ENCODE measurements around the gene GPC5.
"Not testable (repeated sequence)": the region's sequence is repeated elsewhere in the genome, so short reads cannot be mapped to it uniquely, and the experiment has no call there.

Gene GPC5

GRCh38 chr13:92743992-92744391 lies 1345.6 kb downstream of the GPC5 start:
- DNase-seq (ENCODE audit: insufficient read length, low spot score) (no peak), FAIRE-seq (no peak)
- TF ChIP-seq, protein P1, sequence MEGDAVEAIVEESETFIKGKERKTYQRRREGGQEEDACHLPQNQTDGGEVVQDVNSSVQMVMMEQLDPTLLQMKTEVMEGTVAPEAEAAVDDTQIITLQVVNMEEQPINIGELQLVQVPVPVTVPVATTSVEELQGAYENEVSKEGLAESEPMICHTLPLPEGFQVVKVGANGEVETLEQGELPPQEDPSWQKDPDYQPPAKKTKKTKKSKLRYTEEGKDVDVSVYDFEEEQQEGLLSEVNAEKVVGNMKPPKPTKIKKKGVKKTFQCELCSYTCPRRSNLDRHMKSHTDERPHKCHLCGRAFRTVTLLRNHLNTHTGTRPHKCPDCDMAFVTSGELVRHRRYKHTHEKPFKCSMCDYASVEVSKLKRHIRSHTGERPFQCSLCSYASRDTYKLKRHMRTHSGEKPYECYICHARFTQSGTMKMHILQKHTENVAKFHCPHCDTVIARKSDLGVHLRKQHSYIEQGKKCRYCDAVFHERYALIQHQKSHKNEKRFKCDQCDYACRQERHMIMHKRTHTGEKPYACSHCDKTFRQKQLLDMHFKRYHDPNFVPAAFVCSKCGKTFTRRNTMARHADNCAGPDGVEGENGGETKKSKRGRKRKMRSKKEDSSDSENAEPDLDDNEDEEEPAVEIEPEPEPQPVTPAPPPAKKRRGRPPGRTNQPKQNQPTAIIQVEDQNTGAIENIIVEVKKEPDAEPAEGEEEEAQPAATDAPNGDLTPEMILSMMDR (IDR thresholded peaks at IDR 0.05; ENCODE audit: insufficient read depth, missing control alignments) = no peak

DNA sequence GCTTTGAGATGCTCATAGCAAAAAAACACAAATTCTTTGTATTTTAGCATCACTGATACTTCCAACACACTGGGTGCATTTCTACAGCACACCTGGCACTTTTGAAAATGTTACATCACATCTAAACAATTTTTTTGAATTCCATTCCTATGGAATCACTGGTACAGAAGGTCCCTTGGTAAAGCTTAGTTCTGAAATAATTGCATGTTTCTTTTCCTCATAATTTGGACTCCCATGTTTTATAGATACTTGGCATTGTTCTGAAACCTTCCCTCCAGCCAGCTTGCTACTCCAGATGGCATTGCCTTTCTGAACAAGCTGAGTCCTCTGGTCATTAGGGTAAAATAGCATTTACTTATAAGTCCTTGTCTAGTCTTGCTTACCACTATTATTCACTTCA lies 1346.8 kb downstream of the GPC5 start:
- TF ChIP-seq, protein P1 (IDR thresholded peaks at IDR 0.05; ENCODE audit: insufficient read depth, missing control alignments) = no peak
- no peak for FAIRE-seq
- no peak for DNase-seq (ENCODE audit: insufficient read length, low spot score)

DNA sequence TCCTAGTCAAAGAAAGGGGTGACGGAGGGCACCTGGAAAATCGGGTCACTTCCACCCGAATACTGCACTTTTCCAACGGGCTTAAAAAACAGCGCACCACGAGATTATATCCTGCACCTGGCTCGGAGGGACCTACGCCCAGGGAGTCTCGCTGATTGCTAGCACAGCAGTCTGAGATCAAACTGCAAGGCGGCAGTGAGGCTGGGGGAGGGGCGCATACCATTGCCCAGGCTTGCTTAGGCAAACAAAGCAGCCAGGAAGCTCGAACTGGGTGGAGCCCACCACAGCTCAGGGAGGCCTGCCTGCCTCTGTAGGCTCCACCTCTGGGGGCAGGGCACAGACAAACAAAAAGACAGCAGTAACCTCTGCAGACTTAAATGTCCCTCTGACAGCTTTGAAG lies 1354.3 kb downstream of the GPC5 start:
- DNase-seq (ENCODE audit: insufficient read length, low spot score); FAIRE-seq: not testable (repeated sequence)

GRCh38 chr13:92761710-92762109 lies 1363.3 kb downstream of the GPC5 start:
- no peak for FAIRE-seq

DNA sequence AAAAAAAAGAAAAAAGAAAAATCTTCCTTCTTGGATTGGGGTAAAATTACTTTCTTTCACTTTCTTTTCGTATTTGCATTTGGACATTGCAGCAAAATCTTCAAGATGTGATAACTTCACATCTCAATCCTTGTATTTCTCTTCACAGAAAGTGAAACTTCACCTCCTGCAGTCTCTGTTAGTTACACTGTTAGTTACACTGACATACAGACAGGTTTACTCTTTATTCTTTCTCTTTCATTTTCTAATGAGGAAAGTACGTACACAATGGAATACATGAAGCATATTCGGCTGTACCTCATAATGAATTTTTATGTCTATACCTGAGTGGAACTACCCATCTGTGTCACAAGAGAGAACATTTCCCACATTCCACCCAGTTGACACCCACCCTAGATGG lies 1369.0 kb downstream of the GPC5 start:
- FAIRE-seq (no peak), DNase-seq (ENCODE audit: insufficient read length, low spot score) (no peak)
- TF ChIP-seq, protein P1 (IDR thresholded peaks at IDR 0.05; ENCODE audit: insufficient read depth, missing control alignments) = no peak

More at GRCh38 chr13:92761710-92762109, 1363.3 kb downstream of the GPC5 start:
- DNase-seq (ENCODE audit: insufficient read length, low spot score) = no peak
- TF ChIP-seq, protein P1 (IDR thresholded peaks at IDR 0.05; ENCODE audit: insufficient read depth, missing control alignments) = no peak

- FAIRE-seq (no peak), DNase-seq (ENCODE audit: insufficient read length, low spot score) (no peak)
- TF ChIP-seq, protein P1 (IDR thresholded peaks at IDR 0.05; ENCODE audit: insufficient read depth, missing control alignments) = no peak
These were observed 1370.2 kb downstream of the GPC5 start for GRCh38 chr13:92768602-92769001.

GRCh38 chr13:92769046-92769445 lies 1370.6 kb downstream of the GPC5 start:
- FAIRE-seq (no peak), DNase-seq (ENCODE audit: insufficient read length, low spot score) (no peak)
- TF ChIP-seq, protein P1 (IDR thresholded peaks at IDR 0.05; ENCODE audit: insufficient read depth, missing control alignments) = no peak

GRCh38 chr13:92775658-92776057 lies 1377.2 kb downstream of the GPC5 start:
- FAIRE-seq (no peak), DNase-seq (ENCODE audit: insufficient read length, low spot score) (no peak)
- TF ChIP-seq, protein P1 (IDR thresholded peaks at IDR 0.05; ENCODE audit: insufficient read depth, missing control alignments) = no peak

All from D721Med (cell line).